ENCODE data around the gene MACIR. TPM values are rescaled to one million over a fixed set of nuclear protein-coding genes. Genes with fewer than 3 reads are reported as not detected.

The MACIR gene
- total and polyA plus RNA-seq, 12 donors: 1.9 to 19.9 (median 6.4) TPM

DNA sequence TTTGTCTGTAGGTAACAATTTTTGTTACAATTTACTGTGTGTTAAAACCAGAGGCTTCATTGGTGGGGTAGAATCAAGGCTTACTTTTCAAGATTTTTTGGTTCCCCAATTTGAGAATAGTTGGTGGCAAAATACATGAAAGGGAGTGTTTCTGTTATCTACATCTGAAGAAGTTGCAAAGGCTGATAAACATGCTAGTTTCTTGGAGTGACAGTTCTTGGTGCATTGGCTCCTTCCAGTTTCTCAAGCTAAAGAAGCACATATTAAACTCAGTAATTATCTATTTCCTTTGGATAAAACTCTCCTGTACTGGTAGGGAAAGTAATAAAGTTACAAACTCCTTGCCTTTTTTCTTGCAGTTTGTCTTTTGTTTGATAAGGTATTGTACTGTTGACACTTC lies 5.9 kb downstream of the MACIR start:
- Histone ChIP-seq H3K9me3 (replicated peaks in 1 of 3) (no peaks in the 10 kb centered on the region), H3K27me3 (no peaks in the 10 kb centered on the region), H3K4me3 (no peak overlapping the region), H3K36me3 (replicated peaks in 1 of 2) (no peaks in the 10 kb centered on the region), H3K27ac (no peak overlapping the region), H3K4me1 (replicated peaks in 1 of 2) (peaks cover 5 to 31% of the 10 kb centered on the region in 2 donors)
- no peak for DNase-seq
- no peak for TF ChIP-seq POLR2A (IDR thresholded peaks at IDR 0.05)
- TF ChIP-seq, protein P1, sequence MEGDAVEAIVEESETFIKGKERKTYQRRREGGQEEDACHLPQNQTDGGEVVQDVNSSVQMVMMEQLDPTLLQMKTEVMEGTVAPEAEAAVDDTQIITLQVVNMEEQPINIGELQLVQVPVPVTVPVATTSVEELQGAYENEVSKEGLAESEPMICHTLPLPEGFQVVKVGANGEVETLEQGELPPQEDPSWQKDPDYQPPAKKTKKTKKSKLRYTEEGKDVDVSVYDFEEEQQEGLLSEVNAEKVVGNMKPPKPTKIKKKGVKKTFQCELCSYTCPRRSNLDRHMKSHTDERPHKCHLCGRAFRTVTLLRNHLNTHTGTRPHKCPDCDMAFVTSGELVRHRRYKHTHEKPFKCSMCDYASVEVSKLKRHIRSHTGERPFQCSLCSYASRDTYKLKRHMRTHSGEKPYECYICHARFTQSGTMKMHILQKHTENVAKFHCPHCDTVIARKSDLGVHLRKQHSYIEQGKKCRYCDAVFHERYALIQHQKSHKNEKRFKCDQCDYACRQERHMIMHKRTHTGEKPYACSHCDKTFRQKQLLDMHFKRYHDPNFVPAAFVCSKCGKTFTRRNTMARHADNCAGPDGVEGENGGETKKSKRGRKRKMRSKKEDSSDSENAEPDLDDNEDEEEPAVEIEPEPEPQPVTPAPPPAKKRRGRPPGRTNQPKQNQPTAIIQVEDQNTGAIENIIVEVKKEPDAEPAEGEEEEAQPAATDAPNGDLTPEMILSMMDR (IDR thresholded peaks at IDR 0.05): no peak
- intact Hi-C loops (cut with DNase I): no loop called here

DNA sequence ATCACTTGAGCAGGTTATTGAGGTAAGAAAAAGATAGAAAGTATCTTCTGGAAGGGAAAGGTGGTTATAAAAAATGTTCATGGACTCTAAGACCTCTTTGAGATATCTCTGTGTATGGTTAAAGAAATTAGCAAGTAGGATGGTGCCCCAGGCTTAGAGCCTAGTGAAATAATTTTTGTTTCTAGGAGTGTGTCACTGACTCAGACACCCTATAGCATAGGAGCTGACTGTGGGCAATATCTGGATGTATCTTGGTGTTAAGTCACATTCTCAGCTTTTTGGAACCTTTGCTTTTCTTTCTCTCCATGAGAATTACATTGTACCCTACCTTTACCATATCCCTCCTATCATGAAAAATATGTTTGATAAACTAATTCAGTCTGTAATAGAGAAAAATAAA lies 12.0 kb downstream of the MACIR start:
- no peak for DNase-seq
- peaks cover 4 to 23% of the 10 kb centered on the region in 2 donors for H3K4me1 ChIP-seq (replicated peaks in 1 of 2)
- H3K27ac ChIP-seq: no peak overlapping the region
- H3K36me3 ChIP-seq (replicated peaks in 1 of 2): no peaks in the 10 kb centered on the region
- no peaks in the 10 kb centered on the region for H3K27me3 ChIP-seq
- intact Hi-C loops (cut with DNase I): no loop called here
- H3K9me3 ChIP-seq (replicated peaks in 1 of 3): no peaks in the 10 kb centered on the region
- H3K4me3 ChIP-seq: no peak overlapping the region
- TF ChIP-seq POLR2A (IDR thresholded peaks at IDR 0.05): no peak
- TF ChIP-seq, protein P1 (IDR thresholded peaks at IDR 0.05): no peak

DNA sequence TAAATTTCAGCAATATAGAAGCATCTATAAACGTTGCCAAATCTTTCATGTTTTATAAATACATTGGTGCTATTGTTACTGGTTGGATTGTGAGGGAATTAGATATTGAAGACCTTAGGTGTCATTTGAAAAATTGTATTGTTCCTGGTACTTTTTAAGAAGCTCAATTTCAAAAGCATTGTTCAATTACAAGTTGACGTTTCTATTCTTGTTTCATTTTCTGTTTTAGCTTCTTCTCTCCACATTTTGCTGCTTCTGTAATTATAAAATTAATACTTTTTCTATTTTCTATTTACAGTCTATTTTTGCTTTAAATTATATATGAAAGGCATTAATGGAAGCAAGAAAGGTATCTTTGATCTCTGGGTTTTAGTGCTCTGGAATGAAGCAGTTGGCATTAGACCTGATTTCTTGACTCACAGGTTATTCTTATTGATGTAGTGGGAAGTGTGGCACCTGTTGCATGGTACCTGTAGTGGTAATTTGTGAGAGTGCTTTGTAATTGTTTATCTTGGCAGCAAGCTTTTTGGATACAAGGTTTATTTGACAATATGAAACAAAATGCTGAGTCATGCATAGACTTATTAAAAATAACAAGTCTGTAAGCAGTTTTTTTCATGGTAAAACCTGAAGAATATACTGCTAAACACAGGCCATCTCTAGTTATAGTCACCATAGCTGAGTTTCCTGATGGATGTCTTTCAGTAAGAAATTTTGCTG lies 13.2 kb downstream of the MACIR start:
- Histone ChIP-seq H3K27me3 (no peaks in the 10 kb centered on the region), H3K36me3 (replicated peaks in 1 of 2) (peaks cover 0 to 4% of the 10 kb centered on the region in 2 donors)
- WGBS, 4 donors: 56 to 65% (median 58%) methylated on average over 2 of the region's 2 CpGs

DNA sequence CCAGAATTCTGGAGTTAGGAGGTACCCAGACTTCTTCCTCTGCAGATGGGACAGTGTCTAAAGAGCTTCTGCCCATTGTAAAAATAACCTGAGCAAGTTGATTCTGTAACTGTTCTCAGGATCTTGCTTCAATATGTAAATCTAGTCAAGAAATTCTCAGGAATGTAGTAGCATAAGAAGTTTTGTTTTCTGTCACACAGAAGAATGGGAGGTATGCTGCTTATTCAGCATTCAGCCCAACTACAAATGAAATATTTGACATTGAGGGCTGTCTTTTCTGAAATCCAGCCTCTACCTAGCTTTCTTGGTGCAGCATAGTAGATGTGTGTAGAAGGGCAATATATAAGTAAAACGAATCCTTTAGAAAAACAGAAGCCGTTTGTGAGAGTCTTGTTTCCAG lies 13.8 kb downstream of the MACIR start:
- no peaks in the 10 kb centered on the region for H3K9me3 ChIP-seq (replicated peaks in 1 of 3)
- H3K4me1 ChIP-seq (replicated peaks in 1 of 2): peaks cover 4 to 23% of the 10 kb centered on the region in 2 donors
- no peak overlapping the region for H3K27ac ChIP-seq
- no peak overlapping the region for H3K4me3 ChIP-seq
- 85 to 90% (median 87%) methylated on average over 2 of the region's 2 CpGs for WGBS, 4 donors
- no peaks in the 10 kb centered on the region for H3K27me3 ChIP-seq
- intact Hi-C loops (cut with DNase I): no loop called here
- TF ChIP-seq, protein P1 (IDR thresholded peaks at IDR 0.05): no peak
- no peak for TF ChIP-seq POLR2A (IDR thresholded peaks at IDR 0.05)
- DNase-seq: no peak
- H3K36me3 ChIP-seq (replicated peaks in 1 of 2): peaks cover 0 to 4% of the 10 kb centered on the region in 2 donors

More for the DNA sequence above, 13.2 kb downstream of the MACIR start:
- Histone ChIP-seq H3K27ac (no peak overlapping the region), H3K4me1 (replicated peaks in 1 of 2) (peaks cover 4 to 23% of the 10 kb centered on the region in 2 donors), H3K9me3 (replicated peaks in 1 of 3) (no peaks in the 10 kb centered on the region), H3K4me3 (no peak overlapping the region)
- no peak for TF ChIP-seq POLR2A (IDR thresholded peaks at IDR 0.05)
- TF ChIP-seq, protein P1 (IDR thresholded peaks at IDR 0.05): no peak
- intact Hi-C loops (cut with DNase I): no loop called here
- no peak for DNase-seq

Data from adrenal gland (tissue), 12 donors.